ENCODE results near the gene KRT2. TPM values are rescaled to one million over a fixed set of nuclear protein-coding genes. Genes with fewer than 3 reads are reported as not detected.

Gene KRT2
- total RNA-seq, 1 experiment from 2014 or later = not detected

GRCh38 chr12:52656616-52657015, 4.6 kb upstream of the KRT2 start:
- Histone ChIP-seq H2AFZ (no peak overlapping the region), H3K36me3 (ENCODE audit: low read depth) (no peaks in the 10 kb centered on the region), H3K79me2 (ENCODE audit: low read depth) (no peaks in the 10 kb centered on the region), H3K9me3 (ENCODE audit: insufficient read depth, low read depth) (no peaks in the 10 kb centered on the region), H3K27me3 (ENCODE audit: insufficient read depth, low read depth) (no peaks in the 10 kb centered on the region), H3F3A (ENCODE audit: insufficient read depth, low read depth) (peaks cover 19% of the 10 kb centered on the region; the same call in 1 of the 2 replicates), H3K4me2 (no peak overlapping the region), H3K4me1 (replicated peaks; ENCODE audit: insufficient read depth) (peaks cover 23% of the 10 kb centered on the region), H3K9me2 (ENCODE audit: insufficient read depth) (no peaks in the 10 kb centered on the region), H3K27ac (no peak overlapping the region), H3K4me3 (no peak overlapping the region), H4K20me1 (ENCODE audit: insufficient read depth) (no peaks in the 10 kb centered on the region)
- BruUV-seq (replicated peaks) = no TSS peak
- intact Hi-C loops (cut with micrococcal nuclease; ENCODE audit: unreplicated experiment) = no loop called here
- TF ChIP-seq CTCF (conservative IDR thresholded peaks at IDR 0.05) = no peak
- TF ChIP-seq EZH2 (IDR thresholded peaks at IDR 0.05; ENCODE audit: low read depth) = no peak
- POLR2A ChIA-PET (ENCODE audit: unreplicated experiment) = interaction anchor here (0.5 kb wide), 1 partner anchor 413 kb away, joined by 3 read pairs; no protein-coding TSS in a partner anchor
- CTCF ChIA-PET = no interaction called here
- no peak for DNase-seq

- Histone ChIP-seq H3K4me2 (peak overlapping the region; percentile 73), H3K79me2 (ENCODE audit: low read depth) (no peaks in the 10 kb centered on the region), H3K9me3 (ENCODE audit: insufficient read depth, low read depth) (no peaks in the 10 kb centered on the region), H2AFZ (no peak overlapping the region; the same call in 1 of the 2 replicates), H3K4me1 (replicated peaks; ENCODE audit: insufficient read depth) (peaks cover 23% of the 10 kb centered on the region), H3K9me2 (ENCODE audit: insufficient read depth) (no peaks in the 10 kb centered on the region), H4K20me1 (ENCODE audit: insufficient read depth) (no peaks in the 10 kb centered on the region), H3F3A (ENCODE audit: insufficient read depth, low read depth) (peaks cover 19% of the 10 kb centered on the region; the same call in 1 of the 2 replicates), H3K27me3 (ENCODE audit: insufficient read depth, low read depth) (no peaks in the 10 kb centered on the region), H3K36me3 (ENCODE audit: low read depth) (no peaks in the 10 kb centered on the region), H3K4me3 (peak overlapping the region; percentile 30; the same call in 1 of the 2 replicates), H3K27ac (peak overlapping the region; percentile 22; the same call in 1 of the 2 replicates)
- DNase-seq = peak; percentile 70 to 74
- POLR2A ChIA-PET (ENCODE audit: unreplicated experiment) = interaction anchor here (0.5 to 0.6 kb wide), 3 partner anchors 17 to 508 kb away, joined by 3 to 9 read pairs (median 3); no protein-coding TSS in a partner anchor
- intact Hi-C loops (cut with micrococcal nuclease; ENCODE audit: unreplicated experiment) = no loop called here
- TF ChIP-seq EZH2 (IDR thresholded peaks at IDR 0.05; ENCODE audit: low read depth) = no peak
- no peak for TF ChIP-seq CTCF (conservative IDR thresholded peaks at IDR 0.05)
- CTCF ChIA-PET = interaction anchor here (0.6 kb wide), 1 partner anchor 498 kb away, joined by 4 read pairs; no protein-coding TSS in a partner anchor
- no TSS peak for BruUV-seq (replicated peaks)
Measured at GRCh38 chr12:52655720-52656124, 3.7 kb upstream of the KRT2 start.

GRCh38 chr12:52655251-52655650, 3.2 kb upstream of the KRT2 start:
- Histone ChIP-seq H4K20me1 (ENCODE audit: insufficient read depth) (no peaks in the 10 kb centered on the region), H3K27me3 (ENCODE audit: insufficient read depth, low read depth) (no peaks in the 10 kb centered on the region), H3K36me3 (ENCODE audit: low read depth) (no peaks in the 10 kb centered on the region), H3K4me3 (peak overlapping the region; percentile 30; the same call in 1 of the 2 replicates), H3K4me1 (replicated peaks; ENCODE audit: insufficient read depth) (peaks cover 23% of the 10 kb centered on the region), H3K9me3 (ENCODE audit: insufficient read depth, low read depth) (no peaks in the 10 kb centered on the region), H3K9me2 (ENCODE audit: insufficient read depth) (no peaks in the 10 kb centered on the region), H3K27ac (peak overlapping the region; percentile 22; the same call in 1 of the 2 replicates), H3F3A (ENCODE audit: insufficient read depth, low read depth) (peaks cover 19% of the 10 kb centered on the region; the same call in 1 of the 2 replicates), H2AFZ (no peak overlapping the region; the same call in 1 of the 2 replicates), H3K4me2 (peak overlapping the region; percentile 73), H3K79me2 (ENCODE audit: low read depth) (no peaks in the 10 kb centered on the region)
- intact Hi-C loops (cut with micrococcal nuclease; ENCODE audit: unreplicated experiment) = no loop called here
- ChIA-PET CTCF (no interaction called here), POLR2A (ENCODE audit: unreplicated experiment) (interaction anchor here (0.5 to 0.6 kb wide), 2 partner anchors 18 to 109 kb away, joined by 3 read pairs; no protein-coding TSS in a partner anchor)
- DNase-seq = no peak
- TF ChIP-seq EZH2 (IDR thresholded peaks at IDR 0.05; ENCODE audit: low read depth) (no peak), CTCF (conservative IDR thresholded peaks at IDR 0.05) (no peak)
- no TSS peak for BruUV-seq (replicated peaks)
